Cardiac fibroblast (primary cell): Measurements from ENCODE around the gene FASTK.

Source experiments
- DNase-seq, 2 donors: peaks; one replicate each; pipeline versions ENCODE4 v3.0.0 to v3.0.0-alpha.2; 2010; ENCODE audit warnings: low read depth in 2 of 2
- H3K4me3 ChIP-seq, 2 donors: replicated peaks in 1 of 2; 1 replicate in 1 of 2; 2 replicates in 1 of 2; pipeline ENCODE4 v1.5.1; 2011; ENCODE audit warnings: low read depth in 2 of 2, low read length in 2 of 2, mild to moderate bottlenecking in 2 of 2, moderate library complexity in 1 of 2
- TF ChIP-seq, protein P1 (sequence below): IDR thresholded peaks from one replicate; pipeline ENCODE4 v1.5.1; 2011; ENCODE audit warnings: low read depth, mild to moderate bottlenecking, low read length, inconsistent platforms

FASTK gene

GRCh38 chr7:151082141-151083070, 1.8 kb upstream of the FASTK start:
- TF ChIP-seq, protein P1, sequence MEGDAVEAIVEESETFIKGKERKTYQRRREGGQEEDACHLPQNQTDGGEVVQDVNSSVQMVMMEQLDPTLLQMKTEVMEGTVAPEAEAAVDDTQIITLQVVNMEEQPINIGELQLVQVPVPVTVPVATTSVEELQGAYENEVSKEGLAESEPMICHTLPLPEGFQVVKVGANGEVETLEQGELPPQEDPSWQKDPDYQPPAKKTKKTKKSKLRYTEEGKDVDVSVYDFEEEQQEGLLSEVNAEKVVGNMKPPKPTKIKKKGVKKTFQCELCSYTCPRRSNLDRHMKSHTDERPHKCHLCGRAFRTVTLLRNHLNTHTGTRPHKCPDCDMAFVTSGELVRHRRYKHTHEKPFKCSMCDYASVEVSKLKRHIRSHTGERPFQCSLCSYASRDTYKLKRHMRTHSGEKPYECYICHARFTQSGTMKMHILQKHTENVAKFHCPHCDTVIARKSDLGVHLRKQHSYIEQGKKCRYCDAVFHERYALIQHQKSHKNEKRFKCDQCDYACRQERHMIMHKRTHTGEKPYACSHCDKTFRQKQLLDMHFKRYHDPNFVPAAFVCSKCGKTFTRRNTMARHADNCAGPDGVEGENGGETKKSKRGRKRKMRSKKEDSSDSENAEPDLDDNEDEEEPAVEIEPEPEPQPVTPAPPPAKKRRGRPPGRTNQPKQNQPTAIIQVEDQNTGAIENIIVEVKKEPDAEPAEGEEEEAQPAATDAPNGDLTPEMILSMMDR, result no peak
- no peak for DNase-seq
- peak overlapping the region; percentile 73 to 76 for H3K4me3 ChIP-seq

- peak overlapping the region; percentile 35 to 76 for H3K4me3 ChIP-seq
- peak in 1 of 2 donors; percentile 34 for DNase-seq
- TF ChIP-seq, protein P1, result no peak
These were observed 827 bp upstream of the FASTK start for GRCh38 chr7:151081170-151082101.

- TF ChIP-seq, protein P1, result no peak
- DNase-seq, result no peak
- H3K4me3 ChIP-seq, result peak overlapping the region; percentile 82 to 88
These were observed 515 bp downstream of the FASTK start for GRCh38 chr7:151080067-151080521.

DNA sequence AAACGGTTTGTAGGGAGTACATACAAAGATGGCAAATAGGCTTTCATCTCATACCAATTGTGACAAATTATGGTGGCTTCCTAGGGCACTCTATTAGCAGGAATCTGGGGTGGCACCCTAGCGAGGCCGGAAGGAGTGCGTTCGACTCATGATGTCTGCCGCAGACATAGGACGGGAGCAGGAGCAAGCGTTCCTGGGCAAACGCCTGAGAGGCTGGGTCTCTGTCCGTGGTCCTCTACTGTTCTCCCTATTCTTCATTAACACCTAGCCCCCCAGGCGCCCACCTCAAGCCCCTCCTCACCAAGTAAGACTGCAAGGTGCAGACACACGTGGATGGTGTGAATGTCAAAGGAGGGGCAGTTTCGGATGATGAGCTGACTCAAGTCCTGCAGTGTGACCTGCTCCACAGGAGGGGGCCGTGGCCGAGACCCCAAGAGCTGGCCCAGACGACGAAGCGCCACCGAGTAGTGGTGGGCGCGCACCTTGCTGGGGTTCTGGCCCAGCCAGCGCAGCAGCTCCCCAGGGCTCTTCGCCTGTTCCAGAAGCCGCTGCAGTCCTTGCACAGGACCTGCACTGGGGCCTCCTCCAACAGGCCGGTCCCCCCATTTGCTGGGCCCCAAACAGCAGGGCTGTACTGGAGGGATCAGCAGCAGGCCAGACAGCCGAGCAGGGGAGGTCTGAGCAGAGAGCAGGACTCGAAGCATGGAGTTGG, 1.3 kb downstream of the FASTK start:
- TF ChIP-seq, protein P1, result no peak
- peak overlapping the region; percentile 82 to 88 for H3K4me3 ChIP-seq
- no peak for DNase-seq

DNA sequence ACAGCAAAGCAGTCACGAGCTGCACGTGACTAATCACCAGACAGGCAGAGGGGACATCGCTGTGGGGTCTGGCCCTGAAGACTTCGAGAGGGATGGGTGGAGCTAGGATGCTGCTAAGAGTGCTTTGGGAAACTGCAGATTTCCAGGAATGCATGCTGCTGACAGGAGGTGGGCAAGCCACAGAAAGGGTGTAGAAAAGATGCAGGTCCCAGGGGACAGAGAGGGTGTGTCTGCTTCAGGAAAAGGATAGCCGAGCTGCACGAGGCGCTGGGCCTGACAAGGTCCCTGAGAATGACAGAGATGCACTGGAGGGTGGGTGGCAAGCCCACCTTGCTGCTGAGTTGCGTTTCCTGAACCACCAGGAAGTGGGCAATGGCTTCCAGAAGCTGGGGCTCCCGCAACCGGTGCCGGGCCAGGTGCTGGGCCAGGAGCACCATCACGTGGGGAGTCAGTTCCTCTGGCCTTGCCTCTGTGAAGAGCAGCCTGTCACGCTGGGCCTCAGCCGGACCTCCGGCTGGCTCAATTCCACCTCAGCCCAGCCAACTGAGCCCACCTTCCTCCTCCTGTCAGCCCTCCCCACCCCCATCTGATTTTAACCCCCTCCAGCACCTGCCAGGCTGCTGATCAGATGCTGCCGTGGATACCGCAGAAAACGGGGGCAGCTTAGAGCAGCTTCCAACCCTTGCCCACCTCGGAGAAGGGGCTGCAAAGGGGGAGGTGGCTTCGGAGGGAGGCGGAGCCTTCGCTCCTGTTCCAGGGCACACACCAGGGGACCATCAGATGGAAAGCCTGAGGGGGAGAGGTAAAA, 2.2 kb downstream of the FASTK start:
- peak; percentile 48 to 57 for DNase-seq
- TF ChIP-seq, protein P1, result no peak
- H3K4me3 ChIP-seq, result no peak overlapping the region
